Activated CD4-positive, alpha-beta T cell treated with anti-CD3 and anti-CD28 coated beads, Interleukin-2, Interleukin-4, amounts not matched to agents 100 ng/mL and 50 ng/mL, durations not matched to agents 16 hours and 8 hours (primary cell): ENCODE measurements around the gene CXorf38.

ENCODE experiments used
- DNase-seq: peaks from one replicate; pipeline ENCODE4 v3.0.0-alpha.2; 2020; ENCODE audit warnings: low spot score

Gene CXorf38, protein sequence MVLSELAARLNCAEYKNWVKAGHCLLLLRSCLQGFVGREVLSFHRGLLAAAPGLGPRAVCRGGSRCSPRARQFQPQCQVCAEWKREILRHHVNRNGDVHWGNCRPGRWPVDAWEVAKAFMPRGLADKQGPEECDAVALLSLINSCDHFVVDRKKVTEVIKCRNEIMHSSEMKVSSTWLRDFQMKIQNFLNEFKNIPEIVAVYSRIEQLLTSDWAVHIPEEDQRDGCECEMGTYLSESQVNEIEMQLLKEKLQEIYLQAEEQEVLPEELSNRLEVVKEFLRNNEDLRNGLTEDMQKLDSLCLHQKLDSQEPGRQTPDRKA

DNA sequence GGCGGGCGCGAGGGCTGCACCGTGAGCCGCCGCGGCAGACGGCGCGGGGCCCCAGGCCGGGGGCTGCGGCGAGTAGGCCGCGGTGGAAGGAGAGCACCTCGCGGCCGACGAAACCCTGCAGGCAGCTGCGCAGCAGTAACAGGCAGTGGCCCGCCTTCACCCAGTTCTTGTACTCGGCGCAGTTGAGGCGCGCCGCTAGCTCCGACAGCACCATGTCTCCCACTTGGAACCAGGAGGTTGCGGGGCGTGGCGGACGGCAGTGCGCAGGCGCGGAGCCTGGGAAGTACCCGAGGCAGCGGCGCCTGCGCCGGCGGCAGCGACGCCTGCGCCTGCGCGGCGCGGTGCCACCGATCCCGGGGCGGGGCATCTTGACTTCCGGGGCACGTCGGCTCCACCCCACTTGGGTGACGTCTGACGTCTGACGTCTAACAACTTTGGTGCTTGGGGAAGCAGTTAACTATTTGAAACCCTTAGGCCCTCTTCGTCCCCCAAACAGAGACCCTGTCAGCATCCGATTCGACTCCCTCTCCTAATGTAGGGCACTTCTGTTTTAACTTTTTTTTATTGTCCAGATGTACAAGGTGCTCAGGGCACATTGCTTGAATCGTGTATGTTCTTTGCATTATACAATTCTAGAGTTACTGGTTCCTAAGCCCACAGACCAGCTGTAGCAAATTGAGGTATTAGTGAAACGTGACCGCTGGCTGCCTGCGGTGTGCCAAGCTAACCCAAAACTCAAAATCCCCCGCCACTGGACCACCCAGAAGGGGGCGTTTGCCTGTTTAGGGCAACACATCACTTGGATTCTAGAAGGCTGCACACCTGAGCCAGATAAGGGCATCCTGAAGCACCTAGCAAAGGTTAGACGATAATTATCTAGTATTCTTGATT lies at the start of gene CXorf38:
Gene CXorf38, minus strand, starts transcription at position 255 of the 891 bp plus-strand sequence. Its CDS starts 41 bp downstream, at position 214.
- peak; percentile 94 for DNase-seq

DNA sequence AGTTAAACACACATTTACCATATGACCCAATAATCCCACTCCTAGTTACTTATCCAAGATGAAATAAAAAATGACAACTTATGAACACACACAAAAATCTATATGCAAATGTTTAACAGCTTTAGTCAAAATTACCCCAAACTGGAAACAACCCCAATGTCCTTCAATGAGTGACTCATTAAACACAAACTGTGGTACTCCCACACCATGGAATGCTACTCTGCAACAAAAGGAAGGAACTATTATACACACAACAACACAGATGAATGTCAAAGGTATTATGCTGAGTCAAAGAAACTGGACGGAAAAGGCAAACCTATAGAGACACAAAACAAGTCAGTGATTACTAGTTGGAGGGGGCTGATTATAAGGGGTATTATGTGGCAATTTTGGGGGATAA lies 47.4 kb upstream of the CXorf38 start:
- DNase-seq = no peak

DNA sequence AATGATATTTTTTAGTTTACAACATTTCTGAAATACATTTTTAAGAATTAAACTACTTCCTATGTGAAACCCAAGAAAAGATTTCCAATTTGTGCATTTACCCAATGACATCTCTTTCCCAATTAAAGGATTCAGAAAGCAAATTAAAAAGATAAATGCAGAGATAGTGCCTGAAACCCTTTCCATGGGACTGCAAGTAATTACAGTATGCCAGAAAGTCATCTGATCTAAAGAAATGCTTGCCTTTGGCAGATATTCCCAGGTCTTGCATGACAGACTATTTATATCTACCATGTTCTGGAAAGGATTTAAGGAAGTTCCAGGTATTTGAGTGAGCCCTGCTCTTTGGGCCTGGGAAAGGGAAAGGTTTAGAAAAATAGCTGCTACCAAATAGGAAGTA lies 41.6 kb upstream of the CXorf38 start:
- DNase-seq = no peak

DNA sequence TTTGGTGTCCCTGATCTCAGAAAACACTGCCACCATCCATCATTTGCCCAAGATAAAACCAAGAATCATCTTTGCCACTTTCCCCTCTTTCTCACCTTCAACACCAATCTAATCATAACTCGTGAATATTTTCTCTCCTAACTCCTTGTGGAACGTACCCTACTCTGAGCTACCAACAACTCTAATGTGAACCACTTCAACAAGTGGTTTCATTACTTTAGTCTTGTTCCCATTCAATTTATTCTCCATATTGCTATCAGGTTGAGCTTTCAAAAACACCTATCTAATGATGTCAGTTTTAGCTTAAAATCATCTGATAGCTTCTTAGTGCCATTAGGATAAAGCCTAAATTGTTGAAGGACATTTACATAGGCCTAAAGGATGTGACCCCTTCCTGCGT lies 39.8 kb upstream of the CXorf38 start:
- DNase-seq = no peak

- DNase-seq = no peak
These were observed 38.1 kb upstream of the CXorf38 start for GRCh38 chrX:40685362-40685918.

DNA sequence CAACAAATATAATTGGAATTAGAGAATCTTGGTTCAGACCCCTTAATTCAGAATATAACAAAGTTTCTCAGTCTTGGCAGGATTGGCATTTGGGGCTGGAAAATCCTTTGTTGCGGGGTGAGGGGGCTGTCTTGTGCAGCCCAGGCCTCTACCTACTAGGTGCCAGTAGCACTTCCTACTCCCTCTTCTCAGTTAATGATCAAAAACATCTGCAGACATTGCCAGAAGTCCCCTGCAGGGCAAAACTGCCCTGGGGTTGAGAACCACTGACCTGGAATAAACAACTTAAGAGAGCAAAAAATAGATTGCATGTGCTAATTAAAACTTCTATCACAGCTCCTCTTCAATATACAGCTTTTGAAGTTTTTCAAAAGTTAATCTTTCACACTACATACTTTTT lies 36.7 kb upstream of the CXorf38 start:
- no peak for DNase-seq

DNA sequence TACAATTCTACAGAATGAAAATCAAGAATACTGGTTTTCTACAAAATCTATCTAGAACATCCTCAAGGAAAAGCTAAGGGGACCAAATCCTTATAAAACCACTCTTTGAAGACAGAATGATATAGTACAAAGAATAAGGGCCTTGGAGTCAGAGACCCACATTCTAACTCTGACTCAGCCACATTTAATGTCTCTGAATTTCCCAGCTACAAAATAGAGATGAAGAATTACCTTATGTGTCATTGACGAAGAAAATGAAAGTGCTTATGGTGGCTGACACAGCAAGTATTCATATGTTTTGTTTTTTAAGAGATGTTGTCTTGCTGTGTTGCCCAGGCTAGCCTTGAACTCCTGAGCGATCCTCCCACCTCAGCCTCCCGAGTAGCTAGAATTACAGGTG lies 35.9 kb upstream of the CXorf38 start:
- DNase-seq = no peak

- DNase-seq = no peak
These were observed 23.8 kb upstream of the CXorf38 start for GRCh38 chrX:40671126-40671525.

DNA sequence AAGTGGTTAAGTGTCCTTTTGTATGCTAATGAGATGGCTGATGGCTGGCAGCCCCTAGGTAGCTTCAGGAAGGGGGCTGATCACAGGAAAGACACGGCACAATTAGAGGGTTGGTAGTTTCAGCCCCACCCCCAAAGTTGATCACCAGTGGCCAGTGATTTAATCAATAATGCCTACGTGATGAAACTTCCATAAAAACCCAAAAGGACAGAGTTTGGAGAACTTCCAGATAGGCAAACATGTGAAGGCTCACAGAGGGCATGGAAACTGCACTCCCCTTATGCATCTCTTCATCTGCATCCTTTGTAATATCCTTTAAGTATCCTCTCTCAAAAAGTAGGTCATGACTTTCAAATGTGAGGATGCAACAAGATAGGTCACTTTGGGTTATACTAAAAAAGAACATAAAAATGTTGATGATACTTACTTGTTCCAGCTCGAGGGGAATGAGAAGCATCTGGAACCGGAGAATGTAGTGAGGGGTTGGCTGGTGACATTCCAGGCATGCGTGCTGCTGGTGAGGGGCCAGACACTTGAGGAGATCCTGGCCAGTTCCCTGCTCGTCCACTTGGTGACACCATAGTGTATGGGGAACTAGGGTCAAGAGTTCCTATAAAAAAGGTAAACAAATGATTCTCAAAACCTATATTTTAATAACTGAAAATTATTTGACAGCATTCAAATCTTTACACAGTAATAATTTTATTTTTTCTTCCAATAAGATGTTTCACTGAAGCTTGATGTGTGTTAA lies 16.7 kb upstream of the CXorf38 start:
- DNase-seq = no peak

DNA sequence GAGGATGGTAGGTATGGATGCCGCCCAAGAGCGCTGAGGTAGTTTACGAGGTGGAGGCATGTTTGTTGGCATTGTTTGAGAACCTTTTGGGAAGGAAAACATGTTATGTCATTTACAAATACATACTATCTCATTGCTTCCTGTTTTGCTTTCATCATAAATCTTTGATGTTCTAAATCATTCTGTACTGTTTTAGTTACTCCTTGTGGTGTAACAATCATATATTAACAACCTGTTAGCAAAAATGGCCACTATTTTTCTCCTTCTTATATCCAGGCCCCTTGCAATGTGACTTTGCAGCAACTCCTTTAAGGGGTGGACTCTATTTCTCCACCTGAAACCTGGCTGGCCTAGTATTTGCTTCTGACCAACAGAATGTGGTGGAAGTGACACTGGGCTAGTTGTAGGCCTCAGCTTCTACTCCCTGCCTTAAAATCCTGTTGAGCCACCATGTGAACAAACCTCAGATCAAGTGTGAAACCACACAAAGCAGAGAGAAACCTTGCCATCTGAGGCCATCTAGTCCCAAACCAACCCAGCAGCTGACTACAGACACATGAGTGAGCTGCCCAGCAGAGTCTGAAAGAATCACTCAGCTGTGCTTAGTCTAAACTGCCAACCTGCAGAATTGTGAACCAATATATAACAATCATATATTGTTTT lies 15.8 kb upstream of the CXorf38 start:
- DNase-seq = no peak

GRCh38 chrX:40661489-40661888 lies 14.1 kb upstream of the CXorf38 start:
- no peak for DNase-seq

DNA sequence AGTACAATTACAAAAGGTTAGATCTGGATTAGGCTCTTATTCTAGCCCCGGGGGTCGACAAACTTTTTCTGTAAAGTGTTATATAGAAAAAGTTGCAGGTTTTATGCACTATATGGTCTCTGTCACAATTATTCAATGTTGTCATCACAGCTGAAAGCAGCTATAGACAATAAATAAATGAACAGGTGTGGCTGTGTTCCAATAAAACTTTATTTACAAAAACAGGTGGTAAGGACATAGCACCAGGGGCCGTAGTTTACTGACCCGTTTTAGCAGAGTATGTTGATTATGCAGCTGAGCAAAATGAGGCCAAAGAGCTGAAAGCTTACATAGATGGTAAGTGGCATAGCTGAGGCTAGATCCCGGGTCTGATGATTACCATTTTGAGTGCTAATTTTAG lies 13.0 kb upstream of the CXorf38 start:
- DNase-seq = no peak

GRCh38 chrX:40653535-40653934 lies 6.2 kb upstream of the CXorf38 start:
- DNase-seq = no peak

DNA sequence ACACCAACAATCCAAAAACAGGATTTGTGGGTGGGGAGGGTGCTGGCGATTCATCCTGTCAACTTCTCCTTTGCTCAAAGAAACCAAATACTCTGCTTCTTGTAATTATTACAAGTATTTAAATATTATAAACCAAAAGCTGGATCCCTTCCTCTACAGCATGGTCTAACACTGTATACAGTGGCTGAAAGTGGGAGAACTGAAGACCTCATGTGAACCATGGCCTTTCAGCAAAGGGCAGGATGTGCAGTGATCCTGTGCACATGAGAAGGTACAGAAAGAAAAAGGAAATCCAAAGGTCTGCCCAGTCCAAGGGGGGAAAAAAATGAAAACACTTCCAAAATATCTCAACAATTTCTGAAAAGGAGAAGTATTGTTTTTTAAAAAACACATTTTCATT lies 5.3 kb upstream of the CXorf38 start:
- no peak for DNase-seq

DNA sequence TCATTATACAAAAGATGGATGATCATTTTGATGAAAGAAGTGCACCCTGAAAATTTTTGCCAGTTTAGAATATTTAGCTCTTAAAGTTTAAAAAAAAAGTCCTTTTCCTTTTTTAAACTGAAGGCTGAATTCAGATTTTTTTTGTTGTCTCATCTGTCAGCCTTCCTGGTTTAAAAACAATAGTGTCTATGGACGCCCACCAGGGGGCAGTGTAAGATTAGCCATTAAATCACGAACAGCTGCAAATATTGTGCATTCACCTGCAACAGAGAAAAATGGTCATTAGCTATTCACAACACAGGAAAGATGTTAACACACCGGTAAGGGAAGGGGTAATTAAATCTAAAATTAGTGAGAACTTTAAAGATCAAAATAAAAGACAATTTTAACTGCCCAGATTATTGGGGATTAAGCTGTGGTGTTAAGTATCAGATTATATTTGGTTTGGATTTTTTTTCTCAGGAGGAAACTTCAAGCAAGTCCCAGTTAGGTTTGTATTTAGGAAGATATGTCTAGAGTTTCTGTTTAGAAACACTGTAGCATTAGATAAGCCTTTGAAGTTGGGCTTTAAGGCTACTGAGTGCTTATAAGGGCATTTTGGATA lies 4.4 kb upstream of the CXorf38 start:
- peak; percentile 73 for DNase-seq

GRCh38 chrX:40646489-40647306 lies 663 bp downstream of the CXorf38 start:
- peak; percentile 27 for DNase-seq

GRCh38 chrX:40644821-40645358 lies 2.5 kb downstream of the CXorf38 start:
- DNase-seq = peak; percentile 73

DNA sequence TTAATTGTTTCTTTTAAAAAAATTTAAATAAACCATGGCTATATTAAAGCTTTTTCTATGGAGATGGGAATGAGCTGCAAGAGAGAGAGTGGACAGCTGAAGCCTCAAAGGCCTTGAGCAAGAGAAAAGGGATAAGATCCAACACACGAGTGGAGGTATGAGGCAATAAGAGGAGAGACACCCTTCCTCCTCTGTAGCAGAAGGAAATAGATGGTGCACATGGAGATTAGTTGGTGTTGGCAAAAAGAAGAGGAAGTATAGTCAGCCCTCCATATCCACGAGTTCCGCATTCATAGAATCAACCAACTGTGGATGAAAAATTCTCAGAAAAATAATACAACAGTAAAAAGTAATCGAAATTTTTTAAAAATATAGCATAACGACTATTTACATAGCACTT lies 3.2 kb downstream of the CXorf38 start:
- no peak for DNase-seq

GRCh38 chrX:40637687-40638086 lies 9.7 kb downstream of the CXorf38 start:
- DNase-seq = no peak

GRCh38 chrX:40632199-40632598 lies 15.2 kb downstream of the CXorf38 start:
- DNase-seq = no peak
